Measurements from ENCODE around the gene ANKS6.

- TF ChIP-seq CTCF (IDR thresholded peaks at IDR 0.05 in 8 of 11, conservative IDR thresholded peaks at IDR 0.05 in 3 of 11) (no peak), POLR2A (IDR thresholded peaks at IDR 0.05) (no peak), POLR2AphosphoS5 (IDR thresholded peaks at IDR 0.05) (no peak)
Observed at GRCh38 chr9:98837516-98837915, 41.2 kb upstream of the ANKS6 start.

All from spleen (tissue), 7 donors.